COLO829 (cell line): ENCODE measurements around the gene HADHB.
"Not testable (repeated sequence)": the region's sequence is repeated elsewhere in the genome, so short reads cannot be mapped to it uniquely, and the experiment has no call there.

Source experiments
- DNase-seq: peaks from one replicate; pipeline ENCODE4 v3.0.0; 2012; ENCODE audit warnings: low spot score

Gene HADHB

DNA sequence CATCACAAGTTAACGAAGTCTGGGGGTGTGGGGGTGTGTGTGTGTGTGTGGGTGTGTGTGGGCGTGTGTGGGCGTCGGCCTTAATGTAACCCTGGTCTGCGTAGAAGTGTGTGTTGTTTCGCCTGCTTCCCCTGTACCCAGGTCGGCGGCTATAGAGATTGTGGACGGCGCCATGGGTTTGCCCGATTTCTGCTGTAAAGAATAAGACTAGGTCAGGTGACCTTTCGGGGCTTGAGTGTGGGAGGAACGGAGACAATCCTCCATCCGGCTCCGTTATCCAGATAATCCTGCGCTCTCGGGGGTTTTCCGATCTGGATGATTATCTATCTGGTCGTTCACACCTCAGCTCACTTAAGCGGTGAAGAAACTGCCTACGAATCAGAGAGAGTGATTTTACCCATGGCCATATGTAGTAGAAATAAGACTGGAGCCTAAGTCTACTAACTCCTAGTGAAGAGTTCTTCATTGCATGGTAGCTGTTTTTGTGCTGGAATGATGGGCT, 543 bp downstream of the HADHB start:
- DNase-seq = no peak

DNA sequence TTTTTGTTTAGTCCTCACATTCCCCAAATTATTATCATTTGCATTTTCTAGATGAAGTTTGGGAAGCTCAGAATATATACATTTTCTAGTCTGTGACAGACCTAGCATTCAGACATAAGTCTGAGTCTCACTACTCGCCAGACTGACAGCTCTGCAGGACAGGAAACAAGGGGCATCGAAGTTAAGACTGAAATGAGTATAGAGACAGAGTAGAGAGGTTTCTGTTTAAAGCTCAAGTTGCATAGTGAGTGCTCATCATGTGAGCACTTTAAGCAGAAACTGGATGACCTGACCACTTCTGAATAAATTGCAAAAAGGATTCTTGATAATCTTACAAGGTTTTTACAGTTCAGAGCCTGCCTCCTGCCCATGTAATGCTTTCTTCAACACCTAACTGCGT, 1.1 kb downstream of the HADHB start:
- DNase-seq = no peak

DNA sequence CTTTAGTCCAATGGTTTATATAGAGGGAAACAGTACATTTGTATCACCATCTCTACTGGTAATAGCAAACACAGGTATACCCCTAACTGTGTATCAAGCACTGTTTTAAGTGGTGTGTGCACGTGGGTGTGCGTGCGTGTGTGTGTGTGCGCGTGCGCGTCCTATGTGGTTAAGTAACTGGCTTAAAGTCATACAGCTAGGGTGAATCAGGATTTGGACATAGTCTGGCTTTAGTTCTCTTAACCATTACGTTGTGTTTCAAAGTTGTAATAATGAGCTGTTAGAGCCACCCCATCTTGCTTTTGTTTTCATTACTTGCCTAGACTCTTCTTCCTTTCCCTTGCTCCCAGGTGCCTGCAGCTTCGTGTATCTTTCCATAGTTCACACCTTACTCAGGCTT, 2.1 kb downstream of the HADHB start:
- no peak for DNase-seq

DNA sequence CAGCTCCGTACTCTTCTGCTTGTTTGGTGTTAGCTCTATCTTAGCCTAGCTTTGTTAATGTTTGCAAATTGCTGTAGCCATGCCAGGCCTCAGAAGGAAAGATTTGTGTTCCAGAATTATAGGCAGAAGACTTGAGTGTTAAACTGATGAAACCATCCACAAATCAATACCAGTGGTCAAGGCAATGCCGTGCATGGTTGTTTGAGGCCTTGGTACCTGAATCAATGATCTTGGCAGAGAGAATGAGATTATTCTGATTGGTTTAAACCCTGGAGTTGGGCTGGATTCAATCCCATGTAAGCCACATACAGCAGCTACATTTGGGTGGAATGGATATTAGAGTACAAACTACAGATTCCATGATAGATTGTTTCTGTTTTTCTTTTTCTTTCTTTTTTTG, 4.9 kb downstream of the HADHB start:
- DNase-seq = no peak

DNA sequence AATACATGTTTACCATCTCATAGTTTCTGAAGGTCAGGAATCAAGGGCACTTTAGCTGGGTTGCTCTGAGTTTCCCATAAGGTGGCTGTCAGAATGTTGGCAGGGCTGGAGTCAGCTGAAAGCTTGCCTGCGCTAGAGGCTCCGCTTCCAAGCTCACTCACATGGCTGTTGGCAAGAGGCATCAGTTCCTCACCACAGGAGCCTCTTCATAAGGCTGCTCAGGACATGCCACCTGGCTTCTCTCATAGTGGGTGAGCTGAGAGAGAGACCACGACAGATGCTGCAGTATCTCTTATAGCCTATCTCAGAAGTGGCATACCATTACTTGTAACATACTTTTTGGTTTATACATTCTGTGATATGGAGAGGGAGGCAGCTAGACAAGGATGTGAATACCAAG, 7.2 kb downstream of the HADHB start:
- no peak for DNase-seq

DNA sequence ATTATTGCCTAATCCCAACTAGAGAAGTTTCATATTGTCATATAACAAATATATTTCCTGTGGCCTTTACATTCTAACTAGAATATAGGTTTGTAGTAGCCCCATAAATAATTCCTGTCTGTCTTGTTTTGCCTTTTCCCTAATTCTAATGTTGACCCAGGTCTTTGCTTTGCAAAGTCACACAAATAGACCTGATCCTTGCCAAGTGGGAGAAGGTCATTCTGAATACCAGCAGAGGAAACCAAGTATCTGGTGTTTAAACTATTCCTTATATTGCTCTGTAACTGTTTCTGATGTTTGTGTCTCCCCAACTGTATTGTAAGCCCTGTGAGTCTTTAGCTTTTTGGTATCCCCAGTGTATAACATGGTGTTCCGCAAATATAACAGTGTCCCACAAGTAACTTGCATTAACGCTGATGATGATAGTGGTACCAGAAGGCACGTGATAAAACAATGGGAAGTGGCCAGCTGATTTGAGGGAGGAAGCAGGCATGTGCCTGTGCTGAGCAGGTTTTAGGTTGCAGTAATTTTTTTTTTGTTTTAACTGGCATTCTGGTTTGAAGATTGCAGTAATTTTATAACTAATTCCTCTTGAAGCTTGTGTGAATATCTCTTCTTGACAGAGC, 11.1 kb downstream of the HADHB start:
- DNase-seq = no peak

DNA sequence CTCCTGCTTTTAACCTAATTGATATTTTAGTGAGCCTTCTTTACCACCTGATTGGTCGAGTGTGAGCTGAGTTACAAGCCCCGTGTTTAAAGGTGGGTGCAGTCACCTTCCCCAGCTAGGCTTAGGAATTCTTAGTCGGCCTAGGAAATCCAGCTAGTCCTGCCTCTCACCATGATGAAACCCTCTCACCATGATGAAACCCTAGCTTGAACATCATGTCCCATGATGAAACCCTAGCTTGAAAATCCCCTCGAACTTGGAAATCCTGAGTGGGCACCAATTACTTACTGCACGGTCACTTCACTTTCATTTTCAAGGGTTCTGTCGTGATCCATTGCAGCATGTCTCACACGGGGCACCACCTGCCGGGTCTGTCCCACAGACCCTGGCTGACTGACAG, 14.1 kb downstream of the HADHB start:
- not testable (repeated sequence) for DNase-seq

DNA sequence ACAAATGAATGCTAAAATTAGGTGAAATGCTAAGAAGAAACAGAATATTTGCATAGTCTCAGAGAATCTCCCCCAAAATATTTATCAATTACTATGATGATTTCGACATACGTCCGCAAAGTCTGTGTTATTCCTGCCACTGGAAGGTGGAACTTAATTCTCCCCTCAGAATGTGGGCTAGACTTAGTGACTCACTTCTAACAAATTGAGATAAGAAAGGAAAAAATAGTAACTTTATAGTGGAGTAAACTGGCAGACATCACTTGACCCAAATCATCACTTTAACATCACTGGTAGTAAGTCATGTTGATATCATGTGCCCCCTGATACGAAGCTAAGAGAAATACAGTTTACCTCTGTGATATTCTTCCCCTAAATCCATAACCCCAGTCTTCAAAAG, 23.5 kb downstream of the HADHB start:
- no peak for DNase-seq

DNA sequence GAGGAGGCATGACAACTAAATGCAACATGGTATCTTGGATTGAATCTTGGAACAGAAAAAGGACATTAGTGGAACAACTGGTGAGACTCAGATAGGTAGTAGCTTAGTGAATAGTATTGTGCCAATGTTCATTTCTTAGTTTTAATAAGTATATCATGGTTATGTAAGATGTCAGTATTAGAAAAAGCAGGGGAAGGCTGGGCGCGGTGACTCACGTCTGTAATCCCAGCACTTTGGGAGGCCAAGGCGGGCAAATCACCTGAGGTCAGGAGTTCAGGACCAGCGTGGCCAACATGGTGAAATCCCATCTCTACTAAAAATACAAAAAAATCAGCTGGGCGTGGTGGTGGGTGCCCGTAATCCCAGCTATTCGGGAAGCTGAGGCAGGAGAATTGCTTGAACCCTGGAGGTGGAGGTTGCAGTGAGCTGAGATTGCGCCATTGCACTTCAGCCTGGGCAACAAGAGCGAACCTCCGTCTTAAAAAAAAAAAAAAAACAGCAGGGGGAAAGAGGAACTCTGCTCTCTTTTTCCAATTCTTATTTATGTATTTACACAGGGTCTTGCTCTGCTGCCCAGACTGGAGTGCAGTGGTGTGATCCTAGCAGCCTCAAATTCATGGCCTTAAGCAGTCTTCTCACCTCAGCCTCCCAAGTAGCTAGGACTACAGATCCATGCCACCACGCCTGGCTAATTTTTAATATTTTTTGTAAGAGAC, 24.1 kb downstream of the HADHB start:
- DNase-seq = not testable (repeated sequence)

DNA sequence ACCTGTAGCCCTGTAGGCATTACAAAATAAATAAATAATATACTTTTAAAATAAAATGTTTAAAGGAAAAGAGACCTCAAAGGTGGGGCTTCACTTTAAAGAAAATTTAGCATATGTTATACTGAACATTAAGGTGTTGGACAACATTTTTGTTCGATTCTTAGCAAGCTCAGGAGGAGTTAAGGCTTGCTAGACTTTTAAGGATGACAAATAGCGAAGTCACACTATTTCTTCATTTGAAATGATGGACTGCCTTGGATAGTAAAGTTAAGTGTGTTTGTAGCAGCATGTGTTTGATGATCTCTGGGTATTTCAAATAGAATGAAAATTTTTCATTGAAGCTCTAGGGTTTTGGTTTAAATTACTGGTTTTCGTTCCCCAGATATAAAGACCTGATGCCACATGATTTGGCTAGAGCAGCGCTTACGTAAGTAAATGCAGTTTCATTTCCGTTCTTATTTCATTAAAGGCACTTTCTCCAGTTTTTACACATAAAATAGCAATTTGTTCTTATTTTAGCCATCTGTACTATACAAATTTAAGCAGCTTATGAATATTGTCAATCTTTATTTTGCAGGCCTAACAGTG, 24.9 kb downstream of the HADHB start:
- DNase-seq = no peak

DNA sequence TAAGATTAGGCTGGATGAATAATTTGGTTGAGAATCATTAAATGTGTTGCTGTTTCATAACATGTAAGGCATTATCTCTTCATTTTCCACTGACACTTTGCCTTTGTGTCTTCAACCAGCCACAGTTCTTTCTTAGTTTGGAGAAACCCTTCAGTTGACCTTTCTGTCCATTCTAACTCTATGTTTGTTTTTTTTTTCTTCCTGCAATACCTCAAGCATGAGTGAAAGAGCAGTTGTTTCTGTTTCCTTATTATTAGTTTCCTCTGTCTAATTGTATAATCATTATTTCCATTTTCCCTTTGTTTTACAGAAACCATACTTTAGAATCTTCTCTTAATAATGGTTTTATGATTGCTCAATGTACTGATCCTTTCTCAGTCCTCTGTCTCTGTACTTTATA, 25.6 kb downstream of the HADHB start:
- DNase-seq = no peak

DNA sequence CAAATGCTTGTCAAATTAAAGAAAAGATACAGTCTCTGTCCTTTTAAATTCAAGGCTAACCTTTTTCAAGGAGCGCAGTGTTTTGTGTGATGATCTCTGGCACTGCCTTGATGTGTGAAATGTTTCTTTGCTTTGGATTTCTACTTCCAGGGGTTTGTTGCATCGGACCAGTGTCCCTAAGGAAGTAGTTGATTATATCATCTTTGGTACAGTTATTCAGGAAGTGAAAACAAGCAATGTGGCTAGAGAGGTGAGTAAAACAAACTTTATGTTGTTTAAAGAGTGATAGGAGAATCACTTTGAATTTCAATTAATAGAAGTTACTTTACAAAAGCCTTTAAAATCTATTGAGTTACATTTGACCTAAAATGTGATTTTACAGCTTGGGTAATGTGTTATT, 28.8 kb downstream of the HADHB start:
- DNase-seq = no peak

DNA sequence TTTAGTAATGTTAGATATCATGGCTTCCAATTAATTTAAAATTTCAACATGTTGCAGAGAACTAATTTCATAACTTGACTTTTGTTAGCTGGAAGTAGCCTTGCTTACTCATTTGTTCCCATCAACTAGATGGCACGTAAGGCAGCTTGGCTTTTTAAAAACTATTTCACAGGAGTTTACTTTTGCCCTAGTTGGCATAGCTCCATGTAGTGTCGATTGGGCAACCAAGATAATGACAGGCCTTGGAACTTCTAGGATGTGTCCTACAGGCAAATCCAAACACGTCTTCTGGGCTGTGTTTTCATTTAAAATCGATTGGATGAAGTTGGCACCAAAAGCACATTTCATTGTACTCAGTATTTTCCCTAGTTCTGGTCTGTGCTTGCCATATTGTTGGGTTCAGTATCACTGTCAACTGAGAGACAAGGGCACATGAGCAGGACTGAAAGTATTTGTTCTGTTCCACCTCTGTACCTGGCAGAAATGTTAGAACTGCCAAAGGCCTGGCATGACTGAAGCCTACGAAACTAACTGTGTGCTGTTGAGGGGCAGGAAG, 29.4 kb downstream of the HADHB start:
- DNase-seq = no peak

DNA sequence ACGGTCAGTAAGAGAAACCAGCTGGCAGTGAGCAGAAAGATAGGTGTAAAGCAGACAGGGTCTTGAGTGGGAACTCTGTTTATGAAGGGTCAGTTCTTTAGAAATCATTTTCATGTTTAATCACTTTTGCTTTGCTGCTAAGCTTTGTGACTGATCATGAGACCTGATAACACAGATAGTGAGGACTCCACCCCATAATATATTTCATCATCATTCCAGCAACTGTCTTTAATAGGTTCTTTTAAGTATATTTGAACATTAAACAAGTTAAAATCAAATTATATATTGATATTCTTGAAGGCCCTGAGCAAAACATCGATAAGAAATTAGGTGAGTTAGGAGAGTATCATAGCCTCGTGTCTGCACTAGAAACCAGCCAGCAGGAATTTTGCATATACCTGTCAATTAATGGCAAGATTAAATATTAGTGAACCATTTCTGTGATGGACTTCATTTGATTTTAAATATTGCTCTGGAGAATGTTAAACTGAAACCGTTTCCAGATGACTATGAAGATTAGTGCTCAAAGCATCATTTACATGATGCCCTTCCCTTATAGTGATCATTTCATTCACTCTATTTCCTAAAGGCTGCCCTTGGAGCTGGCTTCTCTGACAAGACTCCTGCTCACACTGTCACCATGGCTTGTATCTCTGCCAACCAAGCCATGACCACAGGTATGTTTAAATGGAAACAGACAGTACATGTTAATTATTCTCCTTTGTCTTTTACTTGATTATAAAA, 31.9 kb downstream of the HADHB start:
- DNase-seq = no peak

DNA sequence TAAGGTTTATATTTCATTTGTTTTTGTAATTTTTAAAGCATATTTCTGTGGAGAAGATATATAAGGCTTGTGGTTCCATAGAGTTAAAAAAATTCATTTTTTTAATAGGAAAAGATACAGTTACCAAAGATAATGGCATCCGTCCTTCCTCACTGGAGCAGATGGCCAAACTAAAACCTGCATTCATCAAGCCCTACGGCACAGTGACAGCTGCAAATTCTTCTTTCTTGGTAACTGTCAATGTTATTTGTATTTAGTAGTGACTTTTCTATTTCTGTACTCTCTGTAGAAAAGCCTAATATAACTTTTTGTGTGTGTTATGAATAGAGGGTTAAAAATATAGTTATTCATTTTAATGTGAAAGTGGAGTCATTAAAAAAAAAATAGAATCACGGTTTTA, 35.1 kb downstream of the HADHB start:
- DNase-seq = no peak

DNA sequence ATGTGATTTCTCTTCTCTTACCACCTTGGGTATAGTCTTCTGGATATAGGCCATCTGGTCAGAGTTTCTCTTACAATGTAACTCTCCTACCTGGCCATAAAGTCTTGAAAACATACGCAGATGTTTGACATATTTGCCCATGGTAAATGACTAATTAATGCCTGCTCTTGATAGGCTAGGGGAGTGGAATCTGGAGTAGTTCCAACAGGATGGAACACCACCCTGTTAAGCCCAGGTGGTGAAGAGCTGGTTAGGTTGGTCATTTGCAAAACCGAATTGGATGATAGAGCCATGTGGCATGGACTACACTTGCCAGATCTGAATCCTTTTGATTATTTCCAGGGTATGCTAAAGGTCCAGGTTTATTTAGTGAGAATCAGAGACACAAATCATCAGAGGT, 36.5 kb downstream of the HADHB start:
- DNase-seq = no peak

DNA sequence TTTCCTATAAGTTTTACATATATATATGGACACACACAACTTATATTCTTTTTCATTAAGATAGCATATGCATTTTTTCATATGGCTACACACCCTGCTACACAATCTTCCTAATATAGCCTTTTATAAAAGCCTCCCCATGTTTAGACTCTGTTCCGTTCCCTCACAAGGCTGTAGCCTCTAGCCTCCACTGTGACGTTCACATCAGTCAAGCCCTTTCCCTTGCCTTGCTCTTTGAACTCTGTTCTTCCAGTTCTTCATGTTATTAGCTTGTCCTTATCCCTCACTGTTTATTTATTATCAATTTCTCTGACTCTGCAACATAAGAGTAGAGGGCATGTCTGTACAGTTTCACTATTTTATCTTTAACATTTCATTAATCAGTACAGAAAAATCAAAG, 38.9 kb downstream of the HADHB start:
- no peak for DNase-seq

DNA sequence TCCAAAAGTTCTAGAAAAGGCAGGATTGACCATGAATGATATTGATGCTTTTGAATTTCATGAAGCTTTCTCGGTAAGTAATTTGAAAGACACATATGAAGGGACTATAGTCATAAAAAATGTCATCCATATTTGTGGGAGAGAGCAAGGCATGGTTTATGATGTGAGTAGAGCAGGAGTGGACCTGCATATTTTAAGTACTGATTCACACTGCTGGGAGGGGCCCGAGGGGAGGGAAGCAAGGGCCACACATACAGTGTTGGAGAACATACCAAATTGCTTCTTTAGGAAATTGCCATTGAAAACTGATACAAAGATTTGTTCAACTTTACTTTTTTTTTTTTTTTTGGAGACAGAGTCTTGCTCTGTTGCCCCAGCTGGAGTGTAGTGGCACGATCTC, 39.4 kb downstream of the HADHB start:
- DNase-seq = no peak

DNA sequence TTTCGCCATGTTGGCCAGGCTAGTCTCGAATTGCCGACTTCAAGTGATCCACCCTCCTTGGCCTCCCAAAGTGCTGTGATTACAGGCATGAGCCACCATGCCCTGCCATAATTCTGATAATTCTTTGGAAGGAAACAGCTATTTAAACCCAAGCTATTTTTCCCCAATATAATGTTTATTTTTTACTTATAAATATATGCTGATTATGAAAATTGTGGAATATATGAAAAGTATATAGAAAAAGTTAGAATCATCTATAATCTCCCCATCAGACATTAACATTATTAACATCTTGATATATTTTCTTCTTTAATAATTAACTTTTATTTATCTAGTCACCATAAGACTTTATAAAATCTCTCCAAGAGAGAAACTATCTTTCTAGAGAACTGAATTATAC, 41.2 kb downstream of the HADHB start:
- DNase-seq = no peak

DNA sequence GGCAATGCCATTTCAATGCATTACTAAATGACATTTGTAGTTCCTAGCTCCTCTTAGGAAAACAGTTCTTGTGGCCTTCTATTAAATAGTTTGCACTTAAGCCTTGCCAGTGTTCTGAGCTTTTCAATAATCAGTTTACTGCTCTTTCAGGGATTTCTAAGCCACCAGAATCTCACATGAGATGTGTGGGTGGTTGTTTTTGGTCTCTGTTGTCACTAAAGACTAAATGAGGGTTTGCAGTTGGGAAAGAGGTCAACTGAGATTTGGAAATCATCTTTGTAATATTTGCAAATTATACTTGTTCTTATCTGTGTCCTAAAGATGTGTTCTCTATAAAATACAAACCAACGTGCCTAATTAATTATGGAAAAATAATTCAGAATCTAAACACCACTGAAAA, 45.3 kb downstream of the HADHB start:
- no peak for DNase-seq

DNA sequence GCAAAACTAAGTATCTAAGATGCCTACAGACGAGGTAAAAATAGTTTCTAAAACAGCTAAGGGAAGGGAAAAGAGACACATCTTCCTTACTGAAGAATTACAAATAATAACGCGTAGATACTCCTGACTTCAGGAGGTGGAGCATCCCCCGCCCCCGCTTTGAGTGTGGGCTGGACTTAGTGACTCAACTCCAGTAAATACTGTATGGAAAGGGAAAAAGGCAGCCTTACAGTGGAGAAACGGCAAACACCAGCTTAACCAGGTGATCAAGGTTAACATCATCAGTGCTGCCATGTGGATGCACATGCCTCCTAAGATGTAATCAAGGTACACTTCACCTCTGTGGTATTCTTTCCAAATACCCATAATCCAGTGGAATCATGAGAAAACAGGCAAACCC, 47.9 kb downstream of the HADHB start:
- DNase-seq = peak; percentile 31

DNA sequence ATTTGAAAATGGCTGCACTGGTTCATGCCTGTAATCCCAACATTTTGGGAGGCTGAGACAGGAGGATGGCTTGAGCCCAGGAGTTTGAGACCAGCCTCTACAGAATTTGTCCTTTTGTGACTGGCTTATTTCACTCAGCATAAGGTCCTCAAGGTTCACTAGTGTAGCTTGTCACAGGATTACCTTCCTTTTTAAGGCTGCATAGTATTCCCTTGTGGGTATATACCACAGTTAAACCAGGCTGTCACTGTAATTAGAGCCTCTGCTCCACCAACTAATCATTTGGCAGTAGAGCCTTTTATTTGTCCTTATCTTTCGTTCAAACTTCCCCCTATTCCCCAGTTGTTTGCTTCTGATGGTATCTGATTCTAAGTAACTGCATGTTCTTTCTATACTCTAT, 50.8 kb downstream of the HADHB start:
- DNase-seq = no peak

DNA sequence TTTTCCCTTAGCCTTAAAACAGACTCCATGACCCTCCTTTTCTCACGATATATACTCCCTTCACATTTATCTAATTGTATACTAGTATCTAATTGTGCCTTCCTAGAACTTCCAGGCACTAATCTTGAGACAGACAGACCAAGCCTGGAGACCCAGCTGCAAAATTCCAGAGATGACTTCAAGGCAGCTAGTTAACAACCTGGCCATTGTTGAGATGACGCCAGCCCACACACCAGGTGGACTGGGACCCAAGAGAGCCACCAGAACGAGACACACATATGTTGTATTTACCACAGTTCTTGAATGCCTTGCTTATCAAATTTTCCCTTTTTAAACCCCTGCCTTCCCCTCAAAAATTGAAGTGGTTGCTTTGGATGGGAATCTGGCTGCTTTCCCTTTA, 52.3 kb downstream of the HADHB start:
- DNase-seq = no peak
